H9 (cell line): ENCODE measurements around the gene ITGAE. TPM values are rescaled to one million over a fixed set of nuclear protein-coding genes. Genes with fewer than 3 reads are reported as not detected.

Experiments
- DNase-seq: peaks from one replicate; pipeline ENCODE4 v3.0.0-alpha.2; 2017
- H2AFZ ChIP-seq: one replicate; pipeline ENCODE4 v1.6.1; 2013; ENCODE audit warnings: mild to moderate bottlenecking, low read length, control low read depth, moderate library complexity
- H2AK5ac ChIP-seq: 2 replicates; pipeline ENCODE4 v1.6.1; 2013; ENCODE audit warnings: low read length, control low read depth, mixed read lengths; ENCODE audit not compliant: insufficient read length
- H2BK120ac ChIP-seq: one replicate; pipeline ENCODE4 v1.6.1; 2013; ENCODE audit warnings: low read depth, mild to moderate bottlenecking, low read length, control low read depth, inconsistent platforms; ENCODE audit not compliant: poor library complexity, severe bottlenecking
- H2BK12ac ChIP-seq: 2 replicates; pipeline ENCODE4 v1.6.1; 2013; ENCODE audit warnings: low read length, control low read depth, mixed read lengths, low read depth; ENCODE audit not compliant: insufficient read length
- H2BK15ac ChIP-seq: 2 replicates; pipeline ENCODE4 v1.6.1; 2013; ENCODE audit warnings: low read depth, low read length, control low read depth
- H2BK20ac ChIP-seq: one replicate; pipeline ENCODE4 v1.6.1; 2013; ENCODE audit warnings: low read depth, mild to moderate bottlenecking, low read length, control low read depth, inconsistent platforms; ENCODE audit not compliant: poor library complexity, severe bottlenecking
- H2BK5ac ChIP-seq: 2 replicates; pipeline ENCODE4 v1.6.1; 2013; ENCODE audit warnings: low read length, control low read depth, mixed read lengths; ENCODE audit not compliant: insufficient read length
- H3K14ac ChIP-seq: 2 replicates; pipeline ENCODE4 v1.6.1; 2013; ENCODE audit warnings: low read length, control low read depth; ENCODE audit not compliant: insufficient read depth
- H3K18ac ChIP-seq: 2 replicates; pipeline ENCODE4 v1.6.1; 2013; ENCODE audit warnings: low read depth, mild to moderate bottlenecking, mixed read lengths, low read length, control low read depth; ENCODE audit not compliant: insufficient read length
- H3K23ac ChIP-seq: 2 replicates; pipeline ENCODE4 v1.6.1; 2013; ENCODE audit warnings: low read length, control low read depth, mixed read lengths, low read depth; ENCODE audit not compliant: insufficient read length
- H3K23me2 ChIP-seq: 2 replicates; pipeline ENCODE4 v1.6.1; 2013; ENCODE audit warnings: low read depth, mild to moderate bottlenecking, mixed read lengths, low read length, control low read depth; ENCODE audit not compliant: insufficient read length, poor library complexity, severe bottlenecking
- H3K27ac ChIP-seq: 2 replicates; pipeline ENCODE4 v1.5.1; 2013; ENCODE audit warnings: low read length, control low read depth, mixed read lengths, low read depth; ENCODE audit not compliant: insufficient read length
- H3K27me3 ChIP-seq: 2 replicates; pipeline ENCODE4 v1.6.1; 2013; ENCODE audit warnings: low read length, control low read depth, inconsistent platforms; ENCODE audit not compliant: insufficient read depth
- H3K4ac ChIP-seq: 2 replicates; pipeline ENCODE4 v1.6.1; 2013; ENCODE audit warnings: low read depth, mild to moderate bottlenecking, control low read depth, inconsistent platforms, low read length, moderate library complexity
- H3K4me1 ChIP-seq: 2 replicates; pipeline ENCODE4 v1.6.1; 2013; ENCODE audit warnings: low read length, control low read depth, inconsistent platforms; ENCODE audit not compliant: insufficient read depth
- H3K4me2 ChIP-seq: 2 replicates; pipeline ENCODE4 v1.6.1; 2013; ENCODE audit warnings: low read length, control low read depth, mixed read lengths; ENCODE audit not compliant: insufficient read length, insufficient read depth
- H3K56ac ChIP-seq: 2 replicates; pipeline ENCODE4 v1.6.1; 2013; ENCODE audit warnings: low read depth, mild to moderate bottlenecking, mixed read lengths, low read length, control low read depth; ENCODE audit not compliant: insufficient read length
- H3K79me1 ChIP-seq: 2 replicates; pipeline ENCODE4 v1.6.1; 2013; ENCODE audit warnings: low read depth, mild to moderate bottlenecking, moderate library complexity, low read length, control low read depth, inconsistent platforms; ENCODE audit not compliant: insufficient read depth, poor library complexity, severe bottlenecking
- H3K79me2 ChIP-seq: 2 replicates; pipeline ENCODE4 v1.6.1; 2013; ENCODE audit warnings: low read length, control low read depth, inconsistent platforms; ENCODE audit not compliant: insufficient read depth
- H3K9ac ChIP-seq: 2 replicates; pipeline ENCODE4 v1.6.1; 2013; ENCODE audit warnings: low read length, control low read depth, mixed read lengths; ENCODE audit not compliant: insufficient read length; ENCODE audit errors: extremely low read depth
- H3K9me3 ChIP-seq: one replicate; pipeline ENCODE4 v1.6.1; 2013; ENCODE audit warnings: low read depth, low read length, inconsistent platforms; ENCODE audit not compliant: control insufficient read depth
- H3T11ph ChIP-seq: one replicate; pipeline ENCODE4 v1.6.1; 2013; ENCODE audit warnings: mild to moderate bottlenecking, low read length, control low read depth, inconsistent platforms
- H4K20me1 ChIP-seq: one replicate; pipeline ENCODE4 v1.6.1; 2013; ENCODE audit not compliant: control insufficient read depth, insufficient read length, insufficient read depth
- H4K5ac ChIP-seq: 2 replicates; pipeline ENCODE4 v1.6.1; 2013; ENCODE audit warnings: low read depth, mild to moderate bottlenecking, mixed read lengths, low read length, control low read depth; ENCODE audit not compliant: insufficient read length
- H4K8ac ChIP-seq: replicated peaks from 2 replicates; pipeline ENCODE4 v1.6.1; 2013; ENCODE audit warnings: low read length, control low read depth, mixed read lengths, low read depth; ENCODE audit not compliant: insufficient read length
- H4K91ac ChIP-seq: 2 replicates; pipeline ENCODE4 v1.6.1; 2013; ENCODE audit warnings: low read depth, mild to moderate bottlenecking, moderate library complexity, mixed read lengths, low read length, control low read depth; ENCODE audit not compliant: insufficient read length
- H3K27ac Mint-ChIP-seq, 3 experiments: 2 replicates in 2 of 3; 3 replicates in 1 of 3; pipeline ENCODE4 v1.8.0; 2020 to 2021; ENCODE audit warnings: mixed read lengths in 3 of 3, mild to moderate bottlenecking in 1 of 3, moderate library complexity in 1 of 3
- H3K27me3 Mint-ChIP-seq: 2 replicates; pipeline ENCODE4 v1.8.0; 2021; ENCODE audit warnings: low read depth, mild to moderate bottlenecking, moderate library complexity, mixed read lengths
- H3K36me3 Mint-ChIP-seq, 3 experiments: 2 replicates in 2 of 3; 3 replicates in 1 of 3; pipeline ENCODE4 v1.8.0; 2020 to 2021; ENCODE audit warnings: low read depth in 3 of 3, mixed read lengths in 3 of 3; ENCODE audit not compliant: insufficient read depth in 1 of 3
- H3K4me1 Mint-ChIP-seq, 2 experiments: 2 replicates each; pipeline ENCODE4 v1.8.0; 2020; ENCODE audit warnings: mixed read lengths in 2 of 2
- H3K4me3 Mint-ChIP-seq, 2 experiments: 2 replicates in 1 of 2; 3 replicates in 1 of 2; pipeline ENCODE4 v1.8.0; 2020 to 2021; ENCODE audit warnings: mild to moderate bottlenecking in 2 of 2, mixed read lengths in 2 of 2, moderate library complexity in 1 of 2
- H3K9me3 Mint-ChIP-seq, 2 experiments: 2 replicates in 1 of 2; 3 replicates in 1 of 2; pipeline ENCODE4 v1.8.0; 2020; ENCODE audit warnings: mild to moderate bottlenecking in 2 of 2, mixed read lengths in 2 of 2, moderate library complexity in 1 of 2
- CTCF ChIP-seq: fragments of 200-600 bp; sonication (generic); conservative IDR thresholded peaks from 3 replicates; pipeline ENCODE4 v1.8.0; 2021; ENCODE audit warnings: antibody characterized with exemption, mild to moderate bottlenecking
- WGBS: extraction: QIAGEN DNeasy Blood & Tissue Kit; methylation state at CpG from one replicate; pipeline ENCODE4 v1.1.7; 2013; ENCODE audit warnings: missing lambda C conversion rate, low lambda C conversion rate, mixed read lengths; ENCODE audit not compliant: insufficient read length; ENCODE audit errors: extremely low coverage; 5-methylcytosine and 5-hydroxymethylcytosine counted together
- total RNA-seq: library from RNA; stranded (reverse); gene quantifications from 2 replicates; pipeline ENCODE4 v1.2.1, GENCODE V29; 2021

ITGAE gene
- total RNA-seq, 1 experiment from 2014 or later, result 23.5 TPM

- Mint-ChIP-seq H3K4me1 (no peaks in the 10 kb centered on the region), H3K27ac (no peak overlapping the region), H3K36me3 (peaks cover 30 to 86% (median 78%) of the 10 kb centered on the region in 3 experiments; a peak in 6 of 7 replicates), H3K4me3 (no peak overlapping the region), H3K27me3 (no peaks in the 10 kb centered on the region), H3K9me3 (no peaks in the 10 kb centered on the region)
- Histone ChIP-seq H2BK120ac (no peak overlapping the region), H3K9me3 (no peaks in the 10 kb centered on the region), H4K5ac (no peak overlapping the region), H3K14ac (no peak overlapping the region), H2BK15ac (no peak overlapping the region), H3K23ac (no peak overlapping the region), H2AFZ (no peak overlapping the region), H4K91ac (no peak overlapping the region), H2BK12ac (no peak overlapping the region), H3K27ac (no peak overlapping the region), H3K4ac (no peak overlapping the region), H3K9ac (no peak overlapping the region), H2AK5ac (no peak overlapping the region), H2BK20ac (no peak overlapping the region), H3K79me1 (no peaks in the 10 kb centered on the region), H3K4me1 (no peaks in the 10 kb centered on the region), H3K56ac (no peak overlapping the region), H4K20me1 (no peaks in the 10 kb centered on the region), H3K79me2 (no peaks in the 10 kb centered on the region), H4K8ac (no peak overlapping the region), H3K4me2 (no peak overlapping the region), H3K23me2 (no peaks in the 10 kb centered on the region), H3T11ph (no peak overlapping the region), H3K27me3 (no peaks in the 10 kb centered on the region), H3K18ac (no peak overlapping the region), H2BK5ac (no peak overlapping the region)
- no peak for DNase-seq
- WGBS, result no CpG with 5 or more reads among the region's 12 CpGs
- TF ChIP-seq CTCF, result no peak
Measured at GRCh38 chr17:3817851-3818605, 17.0 kb upstream of the ITGAE start.
